HepG2 (cell line): ENCODE measurements around the gene MYLK2. TPM values are rescaled to one million over a fixed set of nuclear protein-coding genes. Genes with fewer than 3 reads are reported as not detected.

ENCODE experiments used
- ATAC-seq: fragments of 200-7000 bp; cut with Tn5 transposase; 3 replicates; pipeline ENCODE4 v1.9.1; 2020; ENCODE audit warnings: mild to moderate bottlenecking, moderate library complexity
- BruUV-seq: library from RNA; stranded (reverse); fragments of 400-500 nt; replicated peaks from 2 replicates; lab custom pipeline; 2021; lab: Mats Ljungman, UMichigan
- CTCF ChIA-PET: fragments of 300-600 bp; formaldehyde crosslinking; extraction: SDS; loops from one replicate; lab custom pipeline; 2021; ENCODE audit warnings: low total read pairs, inconsistent platforms, low intra/inter-chr PET ratio; lab: Yijun Ruan, JAX
- POLR2A ChIA-PET: fragments of 350-600 bp; sonication (Branson Sonifier 250); formaldehyde crosslinking; loops from one replicate; lab custom pipeline; 2020; ENCODE audit warnings: antibody characterized with exemption, inconsistent platforms; lab: Yijun Ruan, JAX
- DNase-seq: peaks from one replicate; pipeline ENCODE4 v3.0.0-alpha.2; 2015; ENCODE audit warnings: low spot score
- FAIRE-seq: peaks from 3 replicates; lab custom pipeline; 2011; peaks lifted over from hg19 to GRCh38; lab: Jason Lieb, UNC
- H2AFZ ChIP-seq: one replicate; pipeline ENCODE4 v1.6.1; 2011; ENCODE audit warnings: low read length, inconsistent platforms
- H3K27ac ChIP-seq: fragments of 300-600 bp; 3 replicates; pipeline ENCODE4 v1.8.0; 2011; ENCODE audit warnings: mixed run types, mild to moderate bottlenecking, mixed read lengths, low read length, inconsistent platforms; ENCODE audit not compliant: insufficient read depth; ENCODE audit errors: extremely low read length
- H3K27me3 ChIP-seq, 2 experiments: fragments of 200-600 bp in 1 of 2; 2 replicates in 1 of 2; 3 replicates in 1 of 2; pipeline versions ENCODE4 v1.6.0 to v1.8.0; 2011; ENCODE audit warnings: low read length in 2 of 2, mild to moderate bottlenecking in 2 of 2, moderate library complexity in 2 of 2, inconsistent platforms in 1 of 2; ENCODE audit not compliant: insufficient read depth in 2 of 2, control insufficient read depth in 1 of 2
- H3K36me3 ChIP-seq, 2 experiments: fragments of 200-600 bp in 1 of 2; replicated peaks in 1 of 2; 2 replicates in 1 of 2; 3 replicates in 1 of 2; pipeline versions ENCODE4 v1.5.1 to v1.8.0; 2011; ENCODE audit warnings: low read length in 2 of 2, inconsistent platforms in 1 of 2; ENCODE audit not compliant: insufficient read depth in 2 of 2, control insufficient read depth in 1 of 2
- H3K4me1 ChIP-seq: 2 replicates; pipeline ENCODE4 v1.5.1; 2012; ENCODE audit warnings: low read length, inconsistent platforms; ENCODE audit not compliant: insufficient read depth
- H3K4me2 ChIP-seq: 2 replicates; pipeline ENCODE4 v1.6.0; 2011; ENCODE audit warnings: low read depth, low read length, inconsistent platforms
- H3K4me3 ChIP-seq, 3 experiments: fragments of 200-600 bp in 1 of 3; sonication (generic), shearing (Covaris generic) in 1 of 3; replicated peaks in 1 of 3; 2 replicates each; pipeline ENCODE4 v1.5.1; 2011 to 2016; ENCODE audit warnings: low read length in 3 of 3, inconsistent platforms in 2 of 3, low read depth in 2 of 3, mild to moderate bottlenecking in 2 of 3, control low read depth in 1 of 3, mixed read lengths in 1 of 3; ENCODE audit not compliant: insufficient read depth in 1 of 3
- H3K79me2 ChIP-seq: one replicate; pipeline ENCODE4 v1.6.1; 2011; ENCODE audit warnings: low read length, inconsistent platforms; ENCODE audit not compliant: insufficient read depth
- H3K9ac ChIP-seq: 2 replicates; pipeline ENCODE4 v1.6.0; 2011; ENCODE audit warnings: mild to moderate bottlenecking, low read depth, low read length, inconsistent platforms; ENCODE audit not compliant: insufficient read depth
- H3K9me3 ChIP-seq: 2 replicates; pipeline ENCODE4 v1.5.1; 2012; ENCODE audit warnings: mild to moderate bottlenecking, low read length
- H4K20me1 ChIP-seq: 2 replicates; pipeline ENCODE4 v1.6.0; 2011; ENCODE audit warnings: inconsistent platforms, mild to moderate bottlenecking, low read length, moderate library complexity; ENCODE audit not compliant: insufficient read depth
- AKAP8 ChIP-seq: sonication (generic); formaldehyde crosslinking; IDR thresholded peaks from 2 replicates; pipeline ENCODE4 v1.5.1; 2020; ENCODE audit warnings: mild to moderate bottlenecking, missing genetic modification reagents
- CREM ChIP-seq, 2 experiments: sonication (generic) in 1 of 2; formaldehyde crosslinking in 1 of 2; IDR thresholded peaks; 2 replicates each; pipeline versions ENCODE4 v1.4.0 to v1.6.1; 2016 to 2020; ENCODE audit warnings: antibody characterized with exemption in 1 of 2, mild to moderate bottlenecking in 1 of 2, missing genetic modification reagents in 1 of 2
- DNMT1 ChIP-seq: sonication (generic); formaldehyde crosslinking; IDR thresholded peaks from 2 replicates; pipeline ENCODE4 v1.5.1; 2020; ENCODE audit warnings: mild to moderate bottlenecking, missing genetic modification reagents
- EEA1 ChIP-seq: sonication (generic); formaldehyde crosslinking; IDR thresholded peaks from 2 replicates; pipeline ENCODE4 v1.5.1; 2020; ENCODE audit warnings: mild to moderate bottlenecking, missing genetic modification reagents, borderline replicate concordance
- GFI1 ChIP-seq: sonication (generic); formaldehyde crosslinking; IDR thresholded peaks from 2 replicates; pipeline ENCODE4 v1.5.0; 2020; ENCODE audit warnings: missing genetic modification reagents, mild to moderate bottlenecking, borderline replicate concordance
- HOXA5 ChIP-seq: sonication (generic); formaldehyde crosslinking; IDR thresholded peaks from 2 replicates; pipeline ENCODE4 v1.4.0; 2020; ENCODE audit warnings: missing genetic modification reagents
- KLF6 ChIP-seq: IDR thresholded peaks from 2 replicates; pipeline ENCODE4 v1.8.0; 2016; ENCODE audit warnings: missing biosample characterization, missing genetic modification reagents
- PHF21A ChIP-seq: sonication (generic); formaldehyde crosslinking; IDR thresholded peaks from 2 replicates; pipeline ENCODE4 v1.5.0; 2020; ENCODE audit warnings: mild to moderate bottlenecking, missing genetic modification reagents
- YY1 ChIP-seq: IDR thresholded peaks from 2 replicates; pipeline ENCODE4 v1.6.1; 2011; ENCODE audit warnings: low read length, low read depth, moderate library complexity, mild to moderate bottlenecking; ENCODE audit not compliant: insufficient read depth, insufficient replicate concordance
- ZNF121 ChIP-seq: sonication (generic); formaldehyde crosslinking; IDR thresholded peaks from 2 replicates; pipeline ENCODE4 v1.5.0; 2020; ENCODE audit warnings: mild to moderate bottlenecking, missing genetic modification reagents
- ZNF205 ChIP-seq: IDR thresholded peaks from 2 replicates; pipeline ENCODE4 v1.6.1; 2018; ENCODE audit warnings: missing biosample characterization, missing genetic modification reagents
- ZNF354B ChIP-seq: sonication (generic); formaldehyde crosslinking; IDR thresholded peaks from 2 replicates; pipeline ENCODE4 v1.8.0; 2022; ENCODE audit warnings: mild to moderate bottlenecking, missing genetic modification reagents
- ZNF674 ChIP-seq: sonication (generic); formaldehyde crosslinking; IDR thresholded peaks from 2 replicates; pipeline ENCODE4 v1.5.0; 2020; ENCODE audit warnings: low read depth, mild to moderate bottlenecking, missing genetic modification reagents
- WGBS: methylation state at CpG from one replicate; pipeline ENCODE4 v1.1.6; 2017; ENCODE audit warnings: low lambda C conversion rate; 5-methylcytosine and 5-hydroxymethylcytosine counted together
- in situ Hi-C: cut with HindIII; loops from 2 replicates; pipeline ENCODE4 v1.10.0; 2017; ENCODE audit warnings: low pct_unique_long_range_greater_than_20kb; ENCODE audit not compliant: extremely low pct_ligation_motif_present
- intact Hi-C: fragments of 100-400 bp; cut with micrococcal nuclease; formaldehyde crosslinking; loops from one replicate; pipeline ENCODE4 v1.10.0; 2022; ENCODE audit not compliant: unreplicated experiment
- polyA plus RNA-seq, 8 experiments: library from polyadenylated mRNA; depleted of rRNA in 3 of 8; stranded (reverse) in 7 of 8; unstranded in 1 of 8; fragments of >200 nt; fragmentation: Illumina TruSeq in 4 of 8; extraction: Trizol in 4 of 8; gene quantifications; 2 replicates each; pipeline versions ENCODE4 v1.2.1 to v1.2.3, GENCODE V29; 2011 to 2016; ENCODE audit warnings: low read depth in 4 of 8, missing spikeins in 1 of 8, mixed read lengths in 1 of 8; ENCODE audit not compliant: insufficient read depth in 1 of 8
- total RNA-seq, 5 experiments: library from RNA; depleted of rRNA; stranded (reverse); fragments of >200 nt; fragmentation: Illumina TruSeq; extraction: Trizol; gene quantifications; 2 replicates each; pipeline ENCODE4 v1.2.3, GENCODE V29; 2016; ENCODE audit warnings: low read depth in 1 of 5
- TF ChIP-seq, protein P1 (sequence below): sonication (generic); formaldehyde crosslinking; IDR thresholded peaks from 2 replicates; pipeline ENCODE4 v1.5.1; 2020; ENCODE audit warnings: missing genetic modification reagents, mild to moderate bottlenecking, borderline replicate concordance
- TF ChIP-seq, protein P2 (sequence below): sonication (generic); formaldehyde crosslinking; IDR thresholded peaks from 2 replicates; pipeline ENCODE4 v1.8.1; 2023; ENCODE audit warnings: mild to moderate bottlenecking, inconsistent platforms, moderate library complexity, missing genetic modification reagents, borderline replicate concordance
- TF ChIP-seq, protein P3 (sequence below): sonication (generic); formaldehyde crosslinking; IDR thresholded peaks from 2 replicates; pipeline ENCODE4 v1.4.0; 2020; ENCODE audit warnings: low read depth, missing genetic modification reagents

MYLK2 gene
- total and polyA plus RNA-seq, 2 of the 13 experiments (the other 11 are each of a cell fraction or from before 2014, with no cell fraction given) = 0.27 TPM; not detected in 1

DNA sequence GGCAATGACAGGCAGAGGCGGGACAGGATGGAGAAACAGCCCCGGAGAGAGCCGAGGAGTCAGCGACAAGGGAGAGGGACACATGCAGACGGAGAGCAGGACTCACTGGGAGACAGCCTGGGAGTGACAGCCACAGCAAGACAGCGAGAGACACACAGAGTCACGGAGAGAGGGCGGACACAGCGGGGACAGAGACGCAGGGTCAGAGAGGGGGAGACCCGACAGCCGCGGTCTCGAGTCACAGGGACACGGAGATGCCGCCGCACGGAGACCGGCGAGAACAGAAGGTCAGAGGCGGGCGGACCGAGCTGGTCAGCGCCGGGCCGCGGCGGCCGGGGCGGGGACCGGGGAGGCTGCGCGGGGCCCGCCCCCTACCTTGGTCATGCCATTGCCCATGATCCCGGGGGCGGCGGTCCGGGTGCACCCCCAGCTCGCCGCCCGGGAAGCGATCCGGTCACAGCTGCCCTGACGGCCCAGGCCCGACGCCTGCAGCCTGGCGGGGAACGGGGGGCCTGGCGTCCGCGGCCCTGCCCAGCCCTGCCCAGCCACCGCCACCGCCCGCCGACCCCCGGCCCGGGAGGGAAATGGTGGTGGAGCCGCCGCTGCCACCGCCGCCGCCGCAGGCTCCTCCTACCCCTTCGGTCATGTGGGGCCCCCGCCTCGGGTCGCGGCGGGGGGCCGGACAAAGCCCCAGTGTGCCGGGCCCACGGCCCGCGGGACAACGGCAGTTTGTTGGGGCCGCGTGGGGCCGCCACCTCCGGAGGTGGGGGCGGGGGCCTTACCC, 51.0 kb downstream of the MYLK2 start, which contains the start of the genes DUSP15 and TTLL9:
Gene DUSP15 (minus strand): TSS at position 586 of the 784 bp plus-strand sequence. CDS start 190 bp downstream, at position 396.
Gene TTLL9 (plus strand): TSS at position 693 of the 784 bp plus-strand sequence. CDS start 493 bp downstream, outside the sequence.
- no TSS peak for BruUV-seq
- H3K27me3 ChIP-seq = peaks cover 14 to 55% of the 10 kb centered on the region in 2 experiments; a peak in 4 of 5 replicates
- WGBS = 2% methylated on average over 35 of the region's 80 CpGs
- H4K20me1 ChIP-seq = no peaks in the 10 kb centered on the region
- POLR2A ChIA-PET = interaction anchor here (0.6 to 1.5 kb wide), 2 partner anchors 8 to 10 kb away, joined by 3 to 9 read pairs; no protein-coding TSS in a partner anchor
- CTCF ChIA-PET = no interaction called here
- H3K36me3 ChIP-seq = no peaks in the 10 kb centered on the region
- peak within 1 kb of the TSS; percentile 55; the same call in 1 of the 2 replicates for H3K9ac ChIP-seq
- H3K4me2 ChIP-seq = peak within 1 kb of the TSS; percentile 99
- peak within 1 kb of the TSS; percentile 56 to 85 (median 57) for H3K4me3 ChIP-seq
- ATAC-seq (peak; percentile 79), DNase-seq (no peak), FAIRE-seq (no peak)
- intact Hi-C loops = no loop called here
- peaks cover 20% of the 10 kb centered on the region for H3K4me1 ChIP-seq
- in situ Hi-C loops = no loop called here
- no peak within 1 kb of the TSS for H3K27ac ChIP-seq
- H2AFZ ChIP-seq = peak within 1 kb of the TSS; percentile 1
- H3K79me2 ChIP-seq = no peaks in the 10 kb centered on the region
- no peaks in the 10 kb centered on the region for H3K9me3 ChIP-seq
- TF ChIP-seq PHF21A (CRISPR knock-in tag) (no peak), AKAP8 (0 out of 2 replicates have a peak, but pooled peaks have one; percentile 39), KLF6 (CRISPR knock-in tag) (no peak), YY1 (peak; percentile 18), CREM (IDR thresholded peaks at IDR 0.05) (no peak), CREM (CRISPR knock-in tag; IDR thresholded peaks at IDR 0.05) (no peak), ZNF674 (CRISPR knock-in tag) (0 out of 2 replicates have a peak, but pooled peaks have one; percentile 64), ZNF354B (no peak), DNMT1 (0 out of 2 replicates have a peak, but pooled peaks have one; percentile 58), ZNF121 (CRISPR knock-in tag) (0 out of 2 replicates have a peak, but pooled peaks have one; percentile 13), GFI1 (CRISPR knock-in tag) (peak; percentile 36; the same call in 1 of the 2 replicates), ZNF205 (CRISPR knock-in tag) (0 out of 2 replicates have a peak, but pooled peaks have one; percentile 36), EEA1 (CRISPR knock-in tag) (peak; percentile 72), HOXA5 (CRISPR knock-in tag) (peak; percentile 17; the same call in 1 of the 2 replicates)
- TF ChIP-seq, protein P1, sequence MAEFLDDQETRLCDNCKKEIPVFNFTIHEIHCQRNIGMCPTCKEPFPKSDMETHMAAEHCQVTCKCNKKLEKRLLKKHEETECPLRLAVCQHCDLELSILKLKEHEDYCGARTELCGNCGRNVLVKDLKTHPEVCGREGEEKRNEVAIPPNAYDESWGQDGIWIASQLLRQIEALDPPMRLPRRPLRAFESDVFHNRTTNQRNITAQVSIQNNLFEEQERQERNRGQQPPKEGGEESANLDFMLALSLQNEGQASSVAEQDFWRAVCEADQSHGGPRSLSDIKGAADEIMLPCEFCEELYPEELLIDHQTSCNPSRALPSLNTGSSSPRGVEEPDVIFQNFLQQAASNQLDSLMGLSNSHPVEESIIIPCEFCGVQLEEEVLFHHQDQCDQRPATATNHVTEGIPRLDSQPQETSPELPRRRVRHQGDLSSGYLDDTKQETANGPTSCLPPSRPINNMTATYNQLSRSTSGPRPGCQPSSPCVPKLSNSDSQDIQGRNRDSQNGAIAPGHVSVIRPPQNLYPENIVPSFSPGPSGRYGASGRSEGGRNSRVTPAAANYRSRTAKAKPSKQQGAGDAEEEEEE (CRISPR knock-in tag) = 0 out of 2 replicates have a peak, but pooled peaks have one; percentile 38
- TF ChIP-seq, protein P2, sequence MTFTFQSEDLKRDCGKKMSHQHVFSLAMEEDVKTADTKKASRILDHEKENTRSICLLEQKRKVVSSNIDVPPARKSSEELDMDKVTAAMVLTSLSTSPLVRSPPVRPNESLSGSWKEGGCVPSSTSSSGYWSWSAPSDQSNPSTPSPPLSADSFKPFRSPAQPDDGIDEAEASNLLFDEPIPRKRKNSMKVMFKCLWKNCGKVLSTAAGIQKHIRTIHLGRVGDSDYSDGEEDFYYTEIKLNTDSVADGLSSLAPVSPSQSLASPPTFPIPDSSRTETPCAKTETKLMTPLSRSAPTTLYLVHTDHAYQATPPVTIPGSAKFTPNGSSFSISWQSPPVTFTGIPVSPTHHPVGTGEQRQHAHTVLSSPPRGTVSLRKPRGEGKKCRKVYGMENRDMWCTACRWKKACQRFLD = no peak
- TF ChIP-seq, protein P3, sequence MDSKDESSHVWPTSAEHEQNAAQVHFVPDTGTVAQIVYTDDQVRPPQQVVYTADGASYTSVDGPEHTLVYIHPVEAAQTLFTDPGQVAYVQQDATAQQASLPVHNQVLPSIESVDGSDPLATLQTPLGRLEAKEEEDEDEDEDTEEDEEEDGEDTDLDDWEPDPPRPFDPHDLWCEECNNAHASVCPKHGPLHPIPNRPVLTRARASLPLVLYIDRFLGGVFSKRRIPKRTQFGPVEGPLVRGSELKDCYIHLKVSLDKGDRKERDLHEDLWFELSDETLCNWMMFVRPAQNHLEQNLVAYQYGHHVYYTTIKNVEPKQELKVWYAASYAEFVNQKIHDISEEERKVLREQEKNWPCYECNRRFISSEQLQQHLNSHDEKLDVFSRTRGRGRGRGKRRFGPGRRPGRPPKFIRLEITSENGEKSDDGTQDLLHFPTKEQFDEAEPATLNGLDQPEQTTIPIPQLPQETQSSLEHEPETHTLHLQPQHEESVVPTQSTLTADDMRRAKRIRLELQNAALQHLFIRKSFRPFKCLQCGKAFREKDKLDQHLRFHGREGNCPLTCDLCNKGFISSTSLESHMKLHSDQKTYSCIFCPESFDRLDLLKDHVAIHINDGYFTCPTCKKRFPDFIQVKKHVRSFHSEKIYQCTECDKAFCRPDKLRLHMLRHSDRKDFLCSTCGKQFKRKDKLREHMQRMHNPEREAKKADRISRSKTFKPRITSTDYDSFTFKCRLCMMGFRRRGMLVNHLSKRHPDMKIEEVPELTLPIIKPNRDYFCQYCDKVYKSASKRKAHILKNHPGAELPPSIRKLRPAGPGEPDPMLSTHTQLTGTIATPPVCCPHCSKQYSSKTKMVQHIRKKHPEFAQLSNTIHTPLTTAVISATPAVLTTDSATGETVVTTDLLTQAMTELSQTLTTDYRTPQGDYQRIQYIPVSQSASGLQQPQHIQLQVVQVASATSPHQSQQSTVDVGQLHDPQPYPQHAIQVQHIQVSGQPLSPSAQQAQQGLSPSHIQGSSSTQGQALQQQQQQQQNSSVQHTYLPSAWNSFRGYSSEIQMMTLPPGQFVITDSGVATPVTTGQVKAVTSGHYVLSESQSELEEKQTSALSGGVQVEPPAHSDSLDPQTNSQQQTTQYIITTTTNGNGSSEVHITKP (CRISPR knock-in tag) = 0 out of 2 replicates have a peak, but pooled peaks have one; percentile 16
